Muscle of leg (tissue), 11 donors: ENCODE measurements around the gene CCS. TPM values are rescaled to one million over a fixed set of nuclear protein-coding genes. Genes with fewer than 3 reads are reported as not detected.

Source experiments
- DNase-seq: peaks from one replicate; pipeline ENCODE4 v3.0.0; 2013
- H3K27ac ChIP-seq: one replicate; pipeline ENCODE4 v1.5.1; 2013; ENCODE audit warnings: mild to moderate bottlenecking, low read length, control low read depth
- H3K27me3 ChIP-seq: one replicate; pipeline ENCODE4 v1.6.1; 2013; ENCODE audit warnings: low read length; ENCODE audit not compliant: control insufficient read depth, insufficient read depth
- H3K36me3 ChIP-seq: one replicate; pipeline ENCODE4 v1.6.1; 2013; ENCODE audit warnings: low read length; ENCODE audit not compliant: control insufficient read depth, insufficient read depth
- H3K4me1 ChIP-seq: one replicate; pipeline ENCODE4 v1.6.1; 2013; ENCODE audit warnings: low read length; ENCODE audit not compliant: control insufficient read depth, insufficient read depth
- H3K4me3 ChIP-seq: one replicate; pipeline ENCODE4 v1.5.1; 2013; ENCODE audit warnings: low read length, control low read depth
- H3K9me3 ChIP-seq: replicated peaks from 2 replicates; pipeline ENCODE4 v1.6.1; 2013; ENCODE audit warnings: low read depth, low read length; ENCODE audit not compliant: control insufficient read depth
- WGBS: methylation state at CpG from one replicate; pipeline ENCODE4 v1.1.5; 2013; ENCODE audit warnings: missing lambda C conversion rate; ENCODE audit not compliant: insufficient coverage; 5-methylcytosine and 5-hydroxymethylcytosine counted together
- polyA plus RNA-seq, 8 donors: library from polyadenylated mRNA; unstranded; fragments of 120-200 nt; gene quantifications; one replicate each; pipeline versions ENCODE4 v1.2.1 to v1.2.3, GENCODE V29; 2013; ENCODE audit warnings: inconsistent platforms in 1 of 8, low replicate concordance in 1 of 8; ENCODE audit not compliant: insufficient read length in 8 of 8, insufficient read depth in 1 of 8
- total RNA-seq: library from RNA; stranded (reverse); fragments of 120-200 nt; gene quantifications from one replicate; pipeline ENCODE4 v1.2.4, GENCODE V29; 2013

Gene CCS
- total and polyA plus RNA-seq, 9 donors: 30.1 to 49.2 (median 38.1) TPM

GRCh38 chr11:66548041-66548440 is 44.9 kb upstream of the CCS start:
- no peaks in the 10 kb centered on the region for H3K9me3 ChIP-seq
- peak; percentile 63 for DNase-seq
- peaks cover 53% of the 10 kb centered on the region for H3K4me1 ChIP-seq
- H3K27ac ChIP-seq: peak overlapping the region; percentile 87
- peaks cover 2% of the 10 kb centered on the region for H3K27me3 ChIP-seq
- H3K36me3 ChIP-seq: peaks cover 2% of the 10 kb centered on the region
- 29% methylated on average over 10 of the region's 11 CpGs for WGBS
- H3K4me3 ChIP-seq: peak overlapping the region; percentile 19

DNA sequence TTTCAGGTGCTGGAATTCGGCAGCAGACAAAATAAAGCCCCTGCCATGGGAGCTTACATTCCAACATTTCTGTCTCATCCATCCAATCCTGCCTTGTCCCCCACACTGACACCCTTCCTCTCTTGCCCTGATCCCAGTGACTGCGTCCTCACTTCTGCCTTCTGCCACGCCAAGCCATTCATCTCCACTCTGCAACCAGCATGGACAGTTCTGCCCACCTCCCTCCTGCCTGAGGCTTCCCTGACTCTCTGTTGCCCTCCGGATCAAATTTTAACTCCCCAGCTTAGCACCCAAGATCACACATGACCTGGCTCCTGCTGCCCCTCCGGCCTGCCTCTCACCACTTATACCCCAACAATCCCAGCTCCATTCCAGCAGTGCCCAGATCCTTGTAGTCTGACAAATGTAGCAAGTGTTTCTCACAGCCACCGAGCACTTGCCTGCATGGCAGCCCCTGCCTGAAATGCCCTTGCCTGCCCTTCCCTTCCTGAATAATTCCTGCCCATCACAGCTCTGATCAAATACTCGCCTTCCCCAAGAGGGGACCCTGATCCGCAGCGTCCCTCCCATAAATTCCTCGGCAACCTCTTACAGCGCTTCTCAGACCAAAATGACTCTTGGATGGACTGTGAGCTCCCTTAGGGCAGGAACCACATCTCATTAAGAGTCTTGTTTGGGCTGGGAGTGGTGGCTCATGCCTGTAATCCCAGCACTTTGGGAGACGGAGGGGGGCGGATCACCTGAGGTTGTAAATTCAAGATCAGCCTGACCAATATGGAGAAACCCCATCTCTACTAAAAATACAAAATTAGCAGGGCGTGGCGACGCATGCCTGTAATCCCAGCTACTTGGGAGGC is 44.0 kb upstream of the CCS start:
- peaks cover 2% of the 10 kb centered on the region for H3K27me3 ChIP-seq
- WGBS: 16% methylated on average over 11 of the region's 16 CpGs
- H3K4me3 ChIP-seq: peak overlapping the region; percentile 24
- peak overlapping the region; percentile 87 for H3K27ac ChIP-seq
- no peak for DNase-seq
- H3K9me3 ChIP-seq: no peaks in the 10 kb centered on the region
- H3K4me1 ChIP-seq: peaks cover 44% of the 10 kb centered on the region
- H3K36me3 ChIP-seq: no peaks in the 10 kb centered on the region

GRCh38 chr11:66549696-66550095 is 43.3 kb upstream of the CCS start:
- no peak for DNase-seq
- H3K4me1 ChIP-seq: peaks cover 39% of the 10 kb centered on the region
- H3K4me3 ChIP-seq: no peak overlapping the region
- H3K27me3 ChIP-seq: peaks cover 2% of the 10 kb centered on the region
- H3K9me3 ChIP-seq: no peaks in the 10 kb centered on the region
- no peak overlapping the region for H3K27ac ChIP-seq
- WGBS: no CpG with 5 or more reads among the region's 3 CpGs
- no peaks in the 10 kb centered on the region for H3K36me3 ChIP-seq

DNA sequence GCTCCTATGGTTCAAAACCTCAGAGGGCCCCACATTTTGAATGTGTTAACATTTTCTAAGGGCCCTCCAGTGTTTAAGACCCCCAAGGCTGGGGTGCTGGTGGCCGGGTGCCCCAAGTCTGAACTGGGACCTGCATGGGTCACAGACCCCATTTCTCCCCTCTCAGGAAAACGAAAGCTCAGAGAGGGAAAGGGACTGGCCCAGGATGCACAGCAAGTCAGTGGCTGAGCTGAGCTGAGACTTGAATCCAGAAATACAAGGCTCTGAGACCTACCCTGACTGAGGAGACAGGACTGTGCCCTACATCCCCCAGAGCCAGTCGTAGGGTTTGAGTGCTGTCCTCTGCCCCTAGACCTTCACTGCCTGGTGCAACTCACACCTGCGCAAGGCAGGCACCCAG is 42.1 kb upstream of the CCS start:
- 84% methylated on average over 4 of the region's 4 CpGs for WGBS
- no peak for DNase-seq

GRCh38 chr11:66554602-66555001 is 38.4 kb upstream of the CCS start:
- peaks cover 13% of the 10 kb centered on the region for H3K27me3 ChIP-seq
- peaks cover 6% of the 10 kb centered on the region for H3K4me1 ChIP-seq
- no peak for DNase-seq
- no peak overlapping the region for H3K4me3 ChIP-seq
- WGBS: 73% methylated on average over 5 of the region's 5 CpGs
- H3K27ac ChIP-seq: no peak overlapping the region
- H3K36me3 ChIP-seq: no peaks in the 10 kb centered on the region
- H3K9me3 ChIP-seq: no peaks in the 10 kb centered on the region

More for the DNA sequence above, 42.1 kb upstream of the CCS start:
- Histone ChIP-seq H3K27ac (no peak overlapping the region), H3K36me3 (no peaks in the 10 kb centered on the region), H3K27me3 (peaks cover 2% of the 10 kb centered on the region), H3K4me3 (no peak overlapping the region), H3K9me3 (no peaks in the 10 kb centered on the region), H3K4me1 (peaks cover 32% of the 10 kb centered on the region)

DNA sequence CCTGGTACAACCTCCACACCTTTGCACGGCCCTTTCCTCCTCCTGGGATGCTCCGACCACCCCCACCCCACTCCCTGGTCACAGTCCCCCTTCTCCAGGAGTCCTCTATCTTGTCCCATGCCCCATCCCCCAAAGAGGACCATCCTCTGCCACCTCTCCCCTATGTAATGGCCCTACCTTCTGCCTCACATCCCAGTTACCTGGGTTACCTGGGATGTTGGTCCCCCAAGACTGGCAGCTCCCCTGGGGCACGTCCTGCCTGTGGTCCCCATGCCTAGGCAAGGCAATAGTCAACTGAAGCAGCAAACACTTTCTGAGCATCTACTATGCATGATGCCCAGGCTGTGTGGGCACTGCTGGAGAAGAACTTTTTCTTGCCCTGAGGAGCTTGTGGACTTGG is 37.6 kb upstream of the CCS start:
- no peaks in the 10 kb centered on the region for H3K36me3 ChIP-seq
- 55% methylated on average over 3 of the region's 3 CpGs for WGBS
- H3K27ac ChIP-seq: no peak overlapping the region
- peaks cover 13% of the 10 kb centered on the region for H3K27me3 ChIP-seq
- H3K9me3 ChIP-seq: no peaks in the 10 kb centered on the region
- H3K4me3 ChIP-seq: no peak overlapping the region
- DNase-seq: no peak
- peaks cover 4% of the 10 kb centered on the region for H3K4me1 ChIP-seq

- H3K36me3 ChIP-seq: no peaks in the 10 kb centered on the region
- H3K27ac ChIP-seq: no peak overlapping the region
- peaks cover 13% of the 10 kb centered on the region for H3K27me3 ChIP-seq
- no peaks in the 10 kb centered on the region for H3K9me3 ChIP-seq
- WGBS: 85% methylated on average over 7 of the region's 7 CpGs
- peaks cover 4% of the 10 kb centered on the region for H3K4me1 ChIP-seq
- no peak for DNase-seq
- no peak overlapping the region for H3K4me3 ChIP-seq
Measured at GRCh38 chr11:66556086-66556485, 36.9 kb upstream of the CCS start.

- Histone ChIP-seq H3K4me3 (no peak overlapping the region), H3K36me3 (peaks cover 4% of the 10 kb centered on the region), H3K9me3 (no peaks in the 10 kb centered on the region), H3K27me3 (peaks cover 13% of the 10 kb centered on the region), H3K27ac (no peak overlapping the region), H3K4me1 (peaks cover 4% of the 10 kb centered on the region)
- DNase-seq: no peak
- WGBS: 90% methylated on average over 24 of the region's 24 CpGs
Measured at GRCh38 chr11:66557733-66558326, 35.2 kb upstream of the CCS start.

DNA sequence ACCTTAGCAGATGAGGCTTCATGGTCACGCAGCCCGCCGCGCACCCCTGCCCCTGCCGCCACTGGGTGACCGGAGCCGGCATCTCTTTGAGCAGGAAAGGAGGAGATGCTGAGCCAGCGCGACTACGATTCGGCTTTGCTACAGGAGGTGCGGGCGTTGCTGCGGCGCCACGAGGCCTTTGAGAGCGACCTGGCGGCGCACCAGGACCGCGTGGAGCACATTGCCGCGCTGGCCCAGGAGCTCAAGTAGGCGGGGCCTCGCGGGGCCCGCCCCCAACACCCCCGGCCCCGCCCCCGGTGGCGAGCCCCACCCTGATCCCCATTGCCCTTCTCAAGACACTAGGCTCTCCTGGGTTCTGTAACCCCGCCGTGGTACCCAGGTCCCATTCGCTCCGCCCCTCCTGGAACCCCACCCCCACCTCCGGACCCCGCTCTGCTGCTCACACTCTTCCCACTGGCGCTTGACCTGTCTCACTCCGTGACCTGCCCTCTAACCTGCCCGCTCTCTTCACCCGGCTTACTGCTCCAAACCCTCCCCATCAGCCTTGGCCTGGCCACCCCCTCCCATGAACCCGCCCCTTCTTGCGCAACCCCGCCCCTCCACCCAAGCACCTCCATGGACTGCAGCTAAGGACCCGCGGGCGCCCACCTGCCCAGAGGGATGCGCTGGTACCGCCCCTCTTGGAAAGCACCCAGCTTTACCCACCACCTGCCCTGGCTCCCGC is 33.7 kb upstream of the CCS start:
- Histone ChIP-seq H3K36me3 (peaks cover 15% of the 10 kb centered on the region), H3K4me3 (no peak overlapping the region), H3K4me1 (peaks cover 4% of the 10 kb centered on the region), H3K9me3 (no peaks in the 10 kb centered on the region), H3K27me3 (peaks cover 13% of the 10 kb centered on the region), H3K27ac (no peak overlapping the region)
- DNase-seq: no peak
- 11% methylated on average over 45 of the region's 50 CpGs for WGBS
